HepG2 (cell line): ENCODE data around the gene EHD1.
"Not testable (repeated sequence)": the region's sequence is repeated elsewhere in the genome, so short reads cannot be mapped to it uniquely, and the experiment has no call there.

Experiments used
- CAMTA2 ChIP-seq: sonication (generic); formaldehyde crosslinking; IDR thresholded peaks from 2 replicates; pipeline ENCODE4 v1.4.0; 2020; ENCODE audit warnings: mild to moderate bottlenecking, missing genetic modification reagents, borderline replicate concordance
- HCFC1 ChIP-seq: fragments of 150-350 bp; IDR thresholded peaks from 2 replicates; pipeline ENCODE4 v1.6.1; 2014; ENCODE audit warnings: low read depth, low read length
- MAF1 ChIP-seq: sonication (generic); formaldehyde crosslinking; IDR thresholded peaks from 2 replicates; pipeline ENCODE4 v1.5.0; 2020; ENCODE audit warnings: missing genetic modification reagents, borderline replicate concordance
- MXI1 ChIP-seq: IDR thresholded peaks from 3 replicates; pipeline ENCODE4 v1.6.1; 2012; ENCODE audit warnings: low read depth, low read length, inconsistent platforms, borderline replicate concordance
- POLR2AphosphoS5 ChIP-seq: IDR thresholded peaks from 2 replicates; pipeline ENCODE4 v1.6.1; 2012; ENCODE audit warnings: low read depth, low read length
- ZMAT3 ChIP-seq: sonication (generic); formaldehyde crosslinking; conservative IDR thresholded peaks from 2 replicates; pipeline ENCODE4 v1.7.0; 2021; ENCODE audit warnings: missing genetic modification reagents
- ZNF124 ChIP-seq: sonication (generic); formaldehyde crosslinking; IDR thresholded peaks from 2 replicates; pipeline ENCODE4 v1.4.0; 2020; ENCODE audit warnings: missing genetic modification reagents
- ZNF24 ChIP-seq: fragments of 450-650 bp; IDR thresholded peaks from 2 replicates; pipeline ENCODE4 v1.6.1; 2017; ENCODE audit warnings: antibody characterized with exemption, mild to moderate bottlenecking
- ZNF720 ChIP-seq: sonication (generic); formaldehyde crosslinking; IDR thresholded peaks from 2 replicates; pipeline ENCODE4 v1.4.0; 2020; ENCODE audit warnings: missing genetic modification reagents
- ZSCAN22 ChIP-seq: sonication (generic); formaldehyde crosslinking; IDR thresholded peaks from 2 replicates; pipeline ENCODE4 v1.4.0; 2020; ENCODE audit warnings: mild to moderate bottlenecking, missing genetic modification reagents
- TF ChIP-seq, protein P1 (sequence below), 2 experiments: sonication (generic) in 1 of 2; formaldehyde crosslinking in 1 of 2; IDR thresholded peaks; 2 replicates each; pipeline versions ENCODE4 v1.5.1 to v1.6.1; 2011 to 2020; ENCODE audit warnings: borderline replicate concordance in 1 of 2, low read depth in 1 of 2, low read length in 1 of 2, mild to moderate bottlenecking in 1 of 2, missing genetic modification reagents in 1 of 2, moderate library complexity in 1 of 2
- TF ChIP-seq, protein P2 (sequence below): sonication (generic); formaldehyde crosslinking; IDR thresholded peaks from 2 replicates; pipeline ENCODE4 v1.8.0; 2022; ENCODE audit warnings: mild to moderate bottlenecking, missing genetic modification reagents, borderline replicate concordance
- TF ChIP-seq, protein P3 (sequence below): sonication (generic); formaldehyde crosslinking; IDR thresholded peaks from 2 replicates; pipeline ENCODE4 v1.5.0; 2020; ENCODE audit warnings: mild to moderate bottlenecking, missing genetic modification reagents, moderate library complexity

DNA sequence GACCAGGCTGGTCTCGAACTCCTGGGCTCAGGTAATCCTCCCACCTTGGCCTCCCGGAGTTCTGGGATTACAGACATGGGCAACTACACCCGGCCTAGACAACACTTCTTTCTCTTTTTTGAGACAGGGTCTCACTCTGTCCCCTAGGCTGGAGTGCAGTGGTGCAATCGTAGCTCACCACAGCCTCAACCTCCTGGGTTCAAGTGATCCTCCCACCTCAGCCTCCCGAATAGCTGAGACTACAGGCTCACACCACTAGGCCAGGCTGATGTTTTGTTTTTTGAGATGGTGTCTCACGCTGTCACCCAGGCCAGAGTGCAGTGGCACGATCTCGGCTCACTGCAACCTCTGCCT lies 32.7 kb downstream of the EHD1 start:
- not testable (repeated sequence) for TF ChIP-seq ZNF124; POLR2AphosphoS5; MAF1; ZSCAN22 (CRISPR knock-in tag); ZNF720 (CRISPR knock-in tag); CAMTA2 (CRISPR knock-in tag); MXI1; ZMAT3 (CRISPR knock-in tag); HCFC1; ZNF24
- TF ChIP-seq, protein P1, sequence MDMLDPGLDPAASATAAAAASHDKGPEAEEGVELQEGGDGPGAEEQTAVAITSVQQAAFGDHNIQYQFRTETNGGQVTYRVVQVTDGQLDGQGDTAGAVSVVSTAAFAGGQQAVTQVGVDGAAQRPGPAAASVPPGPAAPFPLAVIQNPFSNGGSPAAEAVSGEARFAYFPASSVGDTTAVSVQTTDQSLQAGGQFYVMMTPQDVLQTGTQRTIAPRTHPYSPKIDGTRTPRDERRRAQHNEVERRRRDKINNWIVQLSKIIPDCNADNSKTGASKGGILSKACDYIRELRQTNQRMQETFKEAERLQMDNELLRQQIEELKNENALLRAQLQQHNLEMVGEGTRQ (IDR thresholded peaks at IDR 0.05; ENCODE audit: low read depth, low read length): not testable (repeated sequence)
- TF ChIP-seq, protein P1 (CRISPR knock-in tag; IDR thresholded peaks at IDR 0.05; ENCODE audit: borderline replicate concordance): not testable (repeated sequence)
- TF ChIP-seq, protein P2, sequence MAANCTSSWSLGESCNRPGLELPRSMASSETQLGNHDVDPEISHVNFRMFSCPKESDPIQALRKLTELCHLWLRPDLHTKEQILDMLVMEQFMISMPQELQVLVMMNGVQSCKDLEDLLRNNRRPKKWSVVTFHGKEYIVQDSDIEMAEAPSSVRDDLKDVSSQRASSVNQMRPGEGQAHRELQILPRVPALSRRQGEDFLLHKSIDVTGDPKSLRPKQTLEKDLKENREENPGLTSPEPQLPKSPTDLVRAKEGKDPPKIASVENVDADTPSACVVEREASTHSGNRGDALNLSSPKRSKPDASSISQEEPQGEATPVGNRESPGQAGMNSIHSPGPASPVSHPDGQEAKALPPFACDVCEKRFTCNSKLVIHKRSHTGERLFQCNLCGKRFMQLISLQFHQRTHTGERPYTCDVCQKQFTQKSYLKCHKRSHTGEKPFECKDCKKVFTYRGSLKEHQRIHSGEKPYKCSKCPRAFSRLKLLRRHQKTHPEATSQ (CRISPR knock-in tag): not testable (repeated sequence)
- TF ChIP-seq, protein P3, sequence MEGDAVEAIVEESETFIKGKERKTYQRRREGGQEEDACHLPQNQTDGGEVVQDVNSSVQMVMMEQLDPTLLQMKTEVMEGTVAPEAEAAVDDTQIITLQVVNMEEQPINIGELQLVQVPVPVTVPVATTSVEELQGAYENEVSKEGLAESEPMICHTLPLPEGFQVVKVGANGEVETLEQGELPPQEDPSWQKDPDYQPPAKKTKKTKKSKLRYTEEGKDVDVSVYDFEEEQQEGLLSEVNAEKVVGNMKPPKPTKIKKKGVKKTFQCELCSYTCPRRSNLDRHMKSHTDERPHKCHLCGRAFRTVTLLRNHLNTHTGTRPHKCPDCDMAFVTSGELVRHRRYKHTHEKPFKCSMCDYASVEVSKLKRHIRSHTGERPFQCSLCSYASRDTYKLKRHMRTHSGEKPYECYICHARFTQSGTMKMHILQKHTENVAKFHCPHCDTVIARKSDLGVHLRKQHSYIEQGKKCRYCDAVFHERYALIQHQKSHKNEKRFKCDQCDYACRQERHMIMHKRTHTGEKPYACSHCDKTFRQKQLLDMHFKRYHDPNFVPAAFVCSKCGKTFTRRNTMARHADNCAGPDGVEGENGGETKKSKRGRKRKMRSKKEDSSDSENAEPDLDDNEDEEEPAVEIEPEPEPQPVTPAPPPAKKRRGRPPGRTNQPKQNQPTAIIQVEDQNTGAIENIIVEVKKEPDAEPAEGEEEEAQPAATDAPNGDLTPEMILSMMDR (CRISPR knock-in tag): not testable (repeated sequence)
